HTERT RPE-1 (cell line): ENCODE results near the gene TPGS1.

ENCODE experiments used
- in situ Hi-C: fragments of 300-500 bp; cut with MboI; formaldehyde crosslinking; loops from 4 replicates; pipeline ENCODE4 v1.14.3; 2020; ENCODE audit warnings: low sequenced_read_pairs

Gene TPGS1

GRCh38 chr19:517721-518597, 10.7 kb downstream of the TPGS1 start:
- in situ Hi-C loops = no loop called here

GRCh38 chr19:518598-519231, 11.4 kb downstream of the TPGS1 start:
- in situ Hi-C loops = no loop called here

DNA sequence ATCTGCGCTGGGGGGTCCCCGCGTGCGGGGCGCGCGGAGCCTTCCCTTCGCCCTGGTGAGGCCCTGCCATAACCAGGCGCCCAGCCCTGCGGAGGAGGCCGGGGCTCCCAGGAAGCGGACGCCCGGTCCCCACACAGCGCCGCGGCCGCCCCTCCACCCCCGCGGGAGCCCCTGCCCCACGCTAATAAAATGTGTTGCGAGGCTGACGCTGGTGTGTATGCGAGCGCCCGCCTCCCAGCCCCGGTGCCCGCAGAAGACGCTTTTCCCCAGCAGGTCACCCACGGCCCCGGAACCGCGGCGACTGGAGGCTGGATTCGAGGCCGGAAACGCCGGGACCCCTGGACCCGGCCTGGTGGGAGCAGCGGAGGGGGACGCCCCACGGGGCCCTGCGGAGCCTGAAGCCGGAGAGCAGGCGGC, 12.2 kb downstream of the TPGS1 start:
- in situ Hi-C loops = no loop called here

GRCh38 chr19:522726-523125, 15.4 kb downstream of the TPGS1 start:
- in situ Hi-C loops = no loop called here

DNA sequence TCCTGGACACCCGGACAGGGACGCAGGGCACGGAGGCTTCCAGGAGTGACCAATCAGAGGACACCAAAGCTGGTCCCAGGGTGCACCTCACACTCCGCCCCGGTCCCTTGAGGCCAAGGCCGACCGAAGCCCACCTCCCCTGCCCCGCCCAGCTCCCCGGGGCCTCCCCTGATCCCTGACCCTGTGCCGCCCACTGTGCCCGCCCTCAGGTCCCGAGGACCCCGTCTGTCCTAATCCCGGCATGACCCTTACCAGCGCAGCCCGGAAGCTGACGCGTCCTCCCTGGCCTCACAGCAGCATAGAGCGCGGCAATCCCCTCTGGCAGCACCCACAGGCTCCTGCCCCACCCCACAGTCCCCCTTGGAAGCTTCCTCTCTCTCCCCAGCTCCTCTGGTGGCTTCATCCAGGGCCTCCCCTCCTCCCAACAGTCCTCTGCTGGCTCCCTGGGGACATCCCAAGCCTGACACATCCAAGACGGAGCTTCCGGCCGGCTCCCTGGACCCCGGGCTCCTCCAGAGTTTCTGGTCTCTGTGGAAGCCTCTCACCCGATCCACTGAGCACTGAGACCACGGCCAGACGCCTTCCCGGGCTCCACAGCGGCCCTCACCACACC, 16.9 kb downstream of the TPGS1 start:
- in situ Hi-C loops = no loop called here

DNA sequence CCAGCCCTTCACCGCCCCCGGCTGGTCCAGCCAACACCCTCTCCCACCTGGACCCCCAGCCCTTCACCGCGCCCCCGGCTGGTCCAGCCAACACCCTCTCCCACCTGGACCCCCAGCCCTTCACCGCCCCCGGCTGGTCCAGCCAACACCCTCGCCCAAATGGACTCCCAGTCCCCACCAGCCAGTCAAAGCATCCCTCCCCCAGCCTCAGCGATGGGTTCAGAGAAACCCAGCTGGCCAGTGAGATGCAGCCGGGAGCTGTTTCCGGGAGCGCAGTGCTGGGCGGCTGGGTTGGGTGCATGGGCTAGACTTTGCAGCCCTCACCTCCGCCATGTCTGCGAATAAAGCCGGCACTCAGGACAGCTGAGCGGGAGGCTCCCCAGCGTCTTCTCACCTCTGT, 17.7 kb downstream of the TPGS1 start:
- in situ Hi-C loops = no loop called here

- in situ Hi-C loops = no loop called here
Observed at GRCh38 chr19:525857-526419, 18.6 kb downstream of the TPGS1 start.

DNA sequence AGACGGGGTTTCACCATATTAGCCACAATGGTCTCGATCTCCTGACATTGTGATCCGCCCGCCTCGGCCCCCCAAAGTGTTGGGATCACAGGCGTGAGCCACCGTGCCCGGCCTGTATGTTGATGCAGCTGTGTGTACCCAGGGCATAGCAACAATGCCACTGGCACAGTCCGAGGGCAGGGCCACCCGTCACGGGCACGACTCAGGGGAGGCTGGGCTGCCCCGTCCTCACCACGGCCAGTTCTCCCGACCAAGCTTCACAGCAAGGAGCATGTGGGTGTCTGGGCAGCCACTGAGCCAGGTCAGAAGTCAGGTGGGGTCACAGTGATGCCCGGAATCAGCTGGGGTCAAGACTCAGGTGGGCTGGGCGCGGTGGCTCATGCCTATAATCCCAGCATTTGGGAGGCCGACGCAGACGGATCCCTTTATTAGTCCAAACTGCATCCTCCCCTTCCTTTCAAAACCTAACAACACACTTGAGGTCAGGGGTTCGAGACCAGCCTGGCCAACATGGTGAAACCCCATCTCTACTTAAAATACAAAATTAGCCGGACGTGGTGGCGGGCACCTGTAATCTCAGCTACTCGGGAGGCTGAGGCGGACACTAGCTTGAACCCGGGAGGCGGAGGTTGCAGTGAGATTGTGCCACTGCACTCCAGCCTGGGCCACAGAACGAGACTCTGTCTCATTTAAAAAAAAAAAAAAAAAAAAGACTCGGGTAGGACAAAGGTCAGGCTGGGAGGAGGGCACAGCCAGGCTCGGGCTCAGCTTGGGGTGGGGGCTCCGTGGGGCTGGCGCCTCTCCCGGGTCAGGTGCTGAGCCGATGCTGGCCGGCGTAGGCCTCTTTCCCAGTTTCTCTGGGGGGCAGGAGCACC, 23.1 kb downstream of the TPGS1 start:
- in situ Hi-C loops = no loop called here

GRCh38 chr19:531009-531752, 23.9 kb downstream of the TPGS1 start:
- in situ Hi-C loops = no loop called here

DNA sequence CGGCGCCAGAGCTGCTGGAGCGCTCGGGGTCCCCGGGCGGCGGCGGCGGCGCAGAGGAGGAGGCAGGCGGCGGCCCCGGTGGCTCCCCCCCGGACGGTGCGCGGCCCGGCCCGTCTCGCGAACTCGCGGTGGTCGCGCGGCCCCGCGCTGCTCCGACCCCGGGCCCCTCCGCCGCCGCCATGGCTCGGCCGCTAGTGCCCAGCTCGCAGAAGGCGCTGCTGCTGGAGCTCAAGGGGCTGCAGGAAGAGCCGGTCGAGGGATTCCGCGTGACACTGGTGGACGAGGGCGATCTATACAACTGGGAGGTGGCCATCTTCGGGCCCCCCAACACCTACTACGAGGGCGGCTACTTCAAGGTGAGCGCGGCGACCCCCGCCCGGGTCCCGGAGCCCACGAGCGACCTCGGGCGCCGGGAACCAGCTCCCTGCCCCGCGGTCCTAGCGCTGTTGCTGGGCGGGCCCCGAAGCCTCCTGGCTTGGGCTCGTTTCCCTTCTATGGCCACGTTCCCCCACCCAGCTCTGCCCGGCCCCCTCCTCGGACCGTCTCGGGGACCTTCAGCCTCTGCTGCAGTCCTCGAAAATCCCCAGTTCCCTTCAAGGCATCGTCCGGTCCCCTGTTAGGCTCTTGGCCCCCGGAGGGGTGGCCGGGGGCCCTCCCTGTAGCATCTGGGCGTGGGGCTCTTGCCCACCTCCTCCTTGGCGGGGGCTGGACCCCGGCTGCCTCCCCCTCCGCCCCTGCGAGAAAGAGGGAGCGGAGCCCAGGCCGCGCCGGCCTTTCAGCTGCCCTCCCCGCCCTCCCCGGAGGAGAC, 24.7 kb downstream of the TPGS1 start, which contains the start of gene CDC34:
TSS of gene CDC34 (plus strand) at position 8 of the 808 bp plus-strand sequence. CDS start at position 180, 172 bp downstream.
- in situ Hi-C loops = no loop called here

DNA sequence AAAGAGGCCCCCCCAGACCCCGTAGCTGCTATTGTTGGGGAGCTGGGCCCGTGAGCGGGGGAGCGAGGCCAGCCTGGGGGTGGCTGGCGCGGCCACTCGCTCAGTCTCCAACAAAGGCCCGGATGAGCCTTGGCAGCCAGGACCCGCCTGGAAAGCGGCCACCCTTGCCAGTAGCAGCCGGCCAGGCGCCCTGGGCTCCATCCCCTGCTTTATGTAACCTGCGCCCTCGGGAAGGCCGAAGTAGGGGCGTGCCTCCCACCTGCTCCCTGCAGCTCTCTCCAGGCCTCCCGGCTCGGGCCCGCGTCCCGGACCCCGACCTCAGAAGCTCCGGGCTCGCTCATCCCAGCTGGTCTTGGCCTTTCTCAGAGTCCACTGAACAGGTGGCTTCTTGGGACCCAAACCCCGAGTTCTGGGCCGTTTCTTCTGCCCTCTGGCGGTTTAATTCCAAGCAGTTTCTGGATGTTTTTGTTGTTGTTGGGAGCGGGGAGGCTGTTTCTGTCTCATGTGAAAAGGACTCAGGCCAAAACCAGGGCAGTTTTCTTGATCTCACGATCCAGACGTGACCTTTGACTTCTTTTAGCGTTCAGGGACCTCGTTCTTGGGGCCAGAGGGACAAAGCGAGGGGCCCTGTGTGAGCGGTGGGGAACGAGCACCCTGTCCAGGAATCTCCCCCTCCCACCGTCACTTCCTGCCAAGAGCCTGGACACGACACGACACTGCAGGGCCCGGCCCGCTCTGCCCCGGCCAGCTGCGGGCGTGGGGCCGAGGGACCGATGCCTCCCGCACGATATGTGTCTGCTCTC, 25.5 kb downstream of the TPGS1 start:
- in situ Hi-C loops = no loop called here

DNA sequence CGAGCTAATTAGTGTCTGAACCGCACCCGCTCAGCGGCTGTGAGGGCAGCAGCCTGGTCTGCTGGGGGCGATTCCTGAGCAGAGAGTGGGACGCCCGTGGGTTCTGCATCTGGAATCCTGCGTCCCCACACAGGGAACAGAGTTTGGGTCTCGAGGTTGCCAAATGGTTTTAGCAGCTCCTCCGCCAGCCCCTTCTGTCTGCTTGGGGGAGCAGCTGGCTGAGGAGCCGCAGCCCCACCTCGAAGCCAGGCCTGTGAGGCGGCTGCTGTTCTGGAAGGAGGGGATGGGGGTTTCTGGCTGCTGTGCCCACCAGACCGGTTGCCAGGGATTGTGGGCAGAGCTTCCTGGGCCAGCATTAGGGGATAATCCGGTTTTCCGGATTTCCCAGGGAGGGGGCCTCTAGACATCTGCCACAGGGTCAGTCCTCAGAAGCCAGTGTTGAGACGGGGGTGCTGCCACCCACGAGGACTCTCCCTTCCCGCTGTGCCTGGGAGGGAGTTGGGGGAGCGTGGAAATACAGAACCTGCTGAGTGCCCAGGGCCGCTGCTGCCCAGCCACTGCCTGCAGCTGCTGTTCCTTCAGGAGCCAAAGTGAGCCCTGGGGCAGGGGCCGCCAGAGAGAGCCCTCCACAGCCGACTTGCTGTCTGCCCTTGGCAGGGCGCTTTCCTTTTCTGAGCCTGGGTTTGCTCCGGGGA, 26.2 kb downstream of the TPGS1 start:
- in situ Hi-C loops = no loop called here

DNA sequence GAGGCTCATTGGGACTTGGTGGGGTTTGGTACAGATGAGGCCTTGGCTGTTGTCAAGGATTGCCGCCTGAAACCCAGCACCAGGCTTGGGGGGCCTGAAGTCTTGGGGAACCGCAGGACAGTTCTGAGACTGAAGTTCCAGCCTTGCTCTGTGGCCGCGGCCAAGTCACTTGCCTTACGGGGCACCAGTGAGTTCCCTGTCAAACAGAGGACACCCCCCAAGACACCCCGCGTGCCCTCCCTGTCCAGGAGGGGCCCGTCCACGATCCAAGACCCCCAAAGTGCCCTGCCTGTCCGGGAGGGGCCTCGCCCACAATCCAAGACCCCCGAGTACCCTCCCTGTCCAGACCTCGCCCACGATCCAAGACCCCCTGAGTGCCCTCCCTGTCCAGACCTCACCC, 26.8 kb downstream of the TPGS1 start:
- in situ Hi-C loops = no loop called here

DNA sequence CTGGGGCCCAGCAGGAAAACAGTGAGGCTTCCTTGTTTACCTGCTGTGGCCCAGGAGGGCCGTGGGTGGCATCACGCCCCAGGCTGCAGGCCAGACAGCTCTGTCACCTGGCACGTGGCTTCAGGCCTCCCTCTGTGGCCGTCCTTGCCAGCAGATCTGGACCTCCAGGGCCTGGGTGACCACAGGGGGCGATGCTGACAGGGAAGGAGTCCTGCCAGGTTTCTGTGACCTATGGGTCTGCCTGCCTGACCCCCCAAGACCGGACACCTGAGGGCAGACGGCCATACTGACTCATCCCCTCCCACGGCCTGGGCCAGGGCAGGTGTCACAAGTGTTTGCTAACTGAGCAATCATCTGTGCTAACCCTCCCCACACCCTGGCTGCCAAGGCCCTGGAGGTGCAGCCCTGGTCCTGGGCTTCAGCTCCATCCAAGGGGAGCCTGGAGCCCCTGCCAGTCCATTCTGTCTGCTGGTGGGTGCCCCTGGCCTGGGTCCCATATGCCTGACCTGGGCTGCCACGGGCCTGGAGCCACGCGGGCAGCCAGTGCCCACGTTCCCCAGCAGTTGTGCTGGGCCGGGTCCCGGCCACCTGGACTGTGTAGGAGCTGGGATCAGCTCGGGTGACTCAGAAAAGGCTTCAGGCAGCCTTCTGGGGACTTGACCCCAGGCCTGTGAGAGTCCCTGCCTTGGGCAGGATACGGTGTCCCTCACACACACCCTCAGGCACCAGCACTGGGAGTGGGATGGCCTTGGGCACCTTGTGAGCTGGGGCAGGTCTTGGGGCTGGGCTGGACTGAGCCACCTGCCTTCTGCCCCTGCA, 27.9 kb downstream of the TPGS1 start:
- in situ Hi-C loops = no loop called here

DNA sequence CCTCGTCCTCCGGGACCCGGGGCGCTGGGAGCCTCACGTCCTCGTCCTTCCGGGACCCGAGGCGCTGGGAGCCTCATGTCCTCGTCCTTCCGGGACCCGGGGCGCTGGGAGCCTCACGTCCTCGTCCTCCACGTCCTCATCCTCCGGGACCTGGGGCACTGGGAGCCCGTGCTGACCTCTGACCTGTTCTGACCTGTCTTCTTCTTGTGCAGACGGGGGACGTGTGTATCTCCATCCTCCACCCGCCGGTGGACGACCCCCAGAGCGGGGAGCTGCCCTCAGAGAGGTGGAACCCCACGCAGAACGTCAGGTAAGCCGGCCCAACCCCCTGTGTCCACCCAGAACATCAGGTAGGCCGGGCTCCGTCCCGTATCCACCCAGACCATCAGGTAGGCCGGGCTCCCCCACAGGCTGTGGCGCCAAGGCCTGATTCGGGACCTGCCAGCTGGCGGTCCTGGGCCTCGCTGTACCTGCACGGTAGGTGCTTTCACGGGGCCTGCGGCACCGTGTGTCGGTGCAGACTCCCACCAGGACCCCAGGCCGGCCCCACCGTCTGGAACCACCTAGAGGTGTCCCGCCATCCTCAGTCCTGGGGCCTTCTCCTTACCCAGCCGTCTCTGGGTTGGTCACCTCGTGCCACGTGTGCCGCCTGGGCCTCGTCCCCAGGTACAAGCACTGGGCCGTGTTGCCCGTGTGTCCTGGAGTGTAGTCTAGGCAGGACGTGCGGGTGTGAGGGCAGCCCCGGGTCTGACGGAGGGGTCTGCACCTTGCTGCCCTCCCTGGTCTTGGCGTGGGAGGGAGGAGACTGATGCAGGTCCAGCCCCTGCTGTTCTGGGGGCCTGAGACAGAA, 29.0 kb downstream of the TPGS1 start:
- in situ Hi-C loops = no loop called here

- in situ Hi-C loops = no loop called here
Observed at GRCh38 chr19:536881-537404, 29.6 kb downstream of the TPGS1 start.
